H1 (cell line): ENCODE data around the gene HERC5. TPM values are rescaled to one million over a fixed set of nuclear protein-coding genes. Genes with fewer than 3 reads are reported as not detected.

Experiments
- CTCF ChIA-PET: fragments of 300-600 bp; sonication (Branson Sonifier 250); formaldehyde crosslinking; loops from one replicate; lab custom pipeline; 2021; ENCODE audit not compliant: partially characterized antibody; lab: Charles Lee
- POLR2A ChIA-PET: fragments of 300-600 bp; sonication (Branson Sonifier 250); formaldehyde crosslinking; loops from one replicate; lab custom pipeline; 2021; ENCODE audit warnings: inconsistent platforms; ENCODE audit not compliant: partially characterized antibody; lab: Charles Lee
- DNase-seq, 2 experiments: peaks; one replicate each; pipeline versions ENCODE4 v3.0.0 to v3.0.0-alpha.2; 2010 to 2022; ENCODE audit warnings: low spot score in 2 of 2, low read depth in 1 of 2, mixed read lengths in 1 of 2
- FAIRE-seq: peaks from 2 replicates; lab custom pipeline; 2011; peaks lifted over from hg19 to GRCh38; lab: Jason Lieb, UNC
- H2AFZ ChIP-seq: 2 replicates; pipeline ENCODE4 v1.8.1; 2012; ENCODE audit warnings: low read length, inconsistent platforms
- H2AK5ac ChIP-seq: 2 replicates; pipeline ENCODE4 v1.6.1; 2013; ENCODE audit warnings: low read depth, low read length
- H2BK120ac ChIP-seq: replicated peaks from 2 replicates; pipeline ENCODE3; 2013; ENCODE audit warnings: low read depth, low read length, inconsistent platforms
- H2BK12ac ChIP-seq: 2 replicates; pipeline ENCODE4 v1.6.1; 2013; ENCODE audit warnings: low read depth, low read length
- H2BK15ac ChIP-seq: 2 replicates; pipeline ENCODE4 v1.6.1; 2013; ENCODE audit warnings: low read length
- H2BK20ac ChIP-seq: 2 replicates; pipeline ENCODE4 v1.6.1; 2013; ENCODE audit warnings: low read length
- H2BK5ac ChIP-seq: 2 replicates; pipeline ENCODE4 v1.6.1; 2013; ENCODE audit warnings: low read depth, low read length
- H3K14ac ChIP-seq: 2 replicates; pipeline ENCODE4 v1.6.1; 2013; ENCODE audit warnings: inconsistent platforms; ENCODE audit not compliant: insufficient read length
- H3K18ac ChIP-seq: 2 replicates; pipeline ENCODE4 v1.6.1; 2013; ENCODE audit warnings: low read length; ENCODE audit errors: extremely low read depth
- H3K23ac ChIP-seq: 2 replicates; pipeline ENCODE4 v1.6.1; 2013; ENCODE audit warnings: inconsistent platforms; ENCODE audit not compliant: insufficient read length
- H3K23me2 ChIP-seq: 2 replicates; pipeline ENCODE4 v1.6.1; 2013; ENCODE audit warnings: low read depth, low read length
- H3K27ac ChIP-seq: 2 replicates; pipeline ENCODE4 v1.6.1; 2011; ENCODE audit warnings: low read depth, low read length, inconsistent platforms
- H3K27me3 ChIP-seq, 4 experiments: replicated peaks in 1 of 4; 1 replicate in 1 of 4; 2 replicates in 3 of 4; pipeline versions ENCODE4 v1.6.1 to v1.8.1; 2011 to 2013; ENCODE audit warnings: low read length in 3 of 4, mild to moderate bottlenecking in 3 of 4, inconsistent platforms in 2 of 4, mixed read lengths in 2 of 4, moderate library complexity in 1 of 4; ENCODE audit not compliant: control insufficient read depth in 3 of 4, insufficient read depth in 3 of 4; ENCODE audit errors: extremely low read depth in 1 of 4
- H3K36me3 ChIP-seq, 4 experiments: 2 replicates each; pipeline versions ENCODE4 v1.6.1 to v1.8.1; 2011 to 2013; ENCODE audit warnings: mild to moderate bottlenecking in 4 of 4, low read length in 3 of 4, moderate library complexity in 2 of 4, control low read depth in 1 of 4, inconsistent platforms in 1 of 4; ENCODE audit not compliant: insufficient read depth in 4 of 4, control insufficient read depth in 2 of 4
- H3K4ac ChIP-seq: replicated peaks from 2 replicates; pipeline ENCODE3; 2013; ENCODE audit warnings: low read length, low read depth, mixed read lengths, inconsistent platforms; ENCODE audit not compliant: insufficient read length
- H3K4me1 ChIP-seq, 4 experiments: replicated peaks in 1 of 4; 1 replicate in 1 of 4; 2 replicates in 3 of 4; pipeline versions ENCODE4 v1.6.1 to v1.8.1; 2011 to 2013; ENCODE audit warnings: low read length in 3 of 4, inconsistent platforms in 2 of 4, mixed read lengths in 1 of 4; ENCODE audit not compliant: insufficient read depth in 4 of 4, control insufficient read depth in 3 of 4
- H3K4me2 ChIP-seq, 2 experiments: 2 replicates each; pipeline versions ENCODE4 v1.6.1 to v1.8.1; 2011 to 2013; ENCODE audit warnings: low read depth in 2 of 2, low read length in 2 of 2, control low read depth in 1 of 2, inconsistent platforms in 1 of 2, mild to moderate bottlenecking in 1 of 2; ENCODE audit not compliant: insufficient read depth in 1 of 2
- H3K4me3 ChIP-seq, 4 experiments: fragments of 200-600, 300-600 bp in 1 of 4; sonication (generic), shearing (Covaris generic), sonication (Bioruptor Twin) in 1 of 4; 2 replicates each; pipeline versions ENCODE4 v1.5.1 to v1.8.1; 2011 to 2016; ENCODE audit warnings: low read length in 4 of 4, low read depth in 3 of 4, control low read depth in 2 of 4, inconsistent platforms in 2 of 4, mild to moderate bottlenecking in 2 of 4, mixed read lengths in 1 of 4, moderate library complexity in 1 of 4; ENCODE audit not compliant: insufficient read depth in 2 of 4; ENCODE audit errors: extremely low read depth in 1 of 4
- H3K56ac ChIP-seq: replicated peaks from 2 replicates; pipeline ENCODE3; 2013; ENCODE audit warnings: low read depth, mild to moderate bottlenecking, mixed read lengths, low read length, inconsistent platforms; ENCODE audit not compliant: insufficient read length
- H3K79me1 ChIP-seq: 2 replicates; pipeline ENCODE4 v1.6.1; 2013; ENCODE audit warnings: low read depth, low read length, control low read depth
- H3K79me2 ChIP-seq, 2 experiments: 2 replicates each; pipeline versions ENCODE4 v1.6.1 to v1.8.1; 2012 to 2013; ENCODE audit warnings: low read length in 2 of 2, mild to moderate bottlenecking in 2 of 2, inconsistent platforms in 1 of 2; ENCODE audit not compliant: insufficient read depth in 2 of 2, control insufficient read depth in 1 of 2
- H3K9ac ChIP-seq, 4 experiments: replicated peaks in 1 of 4; 1 replicate in 1 of 4; 2 replicates in 3 of 4; pipeline versions ENCODE4 v1.6.1 to v1.8.1; 2011 to 2013; ENCODE audit warnings: low read depth in 3 of 4, low read length in 3 of 4, control low read depth in 2 of 4, mild to moderate bottlenecking in 2 of 4, moderate library complexity in 2 of 4, inconsistent platforms in 1 of 4; ENCODE audit errors: extremely low read depth in 1 of 4
- H3K9me3 ChIP-seq, 2 experiments: 2 replicates each; pipeline versions ENCODE4 v1.6.1 to v1.8.1; 2012 to 2013; ENCODE audit warnings: mild to moderate bottlenecking in 2 of 2, moderate library complexity in 2 of 2, control low read depth in 1 of 2, inconsistent platforms in 1 of 2, low read depth in 1 of 2, low read length in 1 of 2, mixed read lengths in 1 of 2; ENCODE audit not compliant: insufficient read depth in 2 of 2
- H4K20me1 ChIP-seq, 2 experiments: replicated peaks in 1 of 2; 2 replicates each; pipeline versions ENCODE3 to v1.8.1; 2011 to 2013; ENCODE audit warnings: inconsistent platforms in 2 of 2, low read length in 2 of 2, mild to moderate bottlenecking in 1 of 2; ENCODE audit not compliant: insufficient read depth in 2 of 2, control insufficient read depth in 1 of 2
- H4K5ac ChIP-seq: 2 replicates; pipeline ENCODE4 v1.6.1; 2013; ENCODE audit warnings: low read length, low read depth, mixed read lengths, inconsistent platforms; ENCODE audit not compliant: insufficient read length
- H4K8ac ChIP-seq: 2 replicates; pipeline ENCODE4 v1.8.0; 2013; ENCODE audit warnings: mild to moderate bottlenecking, moderate library complexity, low read length, inconsistent platforms; ENCODE audit not compliant: insufficient read depth; ENCODE audit errors: extremely low read depth
- H4K91ac ChIP-seq: replicated peaks from 2 replicates; pipeline ENCODE3; 2013; ENCODE audit warnings: low read length, mixed read lengths, inconsistent platforms; ENCODE audit not compliant: insufficient read length
- BCL11A ChIP-seq, 2 experiments: IDR thresholded peaks; one replicate each; pipeline ENCODE4 v1.6.1; 2011; ENCODE audit warnings: low read depth in 2 of 2, low read length in 2 of 2, mild to moderate bottlenecking in 2 of 2
- RNF2 ChIP-seq: fragments of 200-900, 300-1000 bp; sonication (generic); IDR thresholded peaks from 2 replicates; pipeline ENCODE4 v1.7.1; 2016; ENCODE audit warnings: borderline replicate concordance, low read depth, mild to moderate bottlenecking, antibody characterized with exemption, low read length; ENCODE audit not compliant: poor library complexity, severe bottlenecking; ENCODE audit errors: missing control alignments
- SIN3A ChIP-seq, 2 experiments: IDR thresholded peaks in 1 of 2; conservative IDR thresholded peaks in 1 of 2; 2 replicates each; pipeline ENCODE4 v1.6.1; 2011 to 2012; ENCODE audit warnings: low read length in 2 of 2, improper control_type of control experiment in 1 of 2, low read depth in 1 of 2, mild to moderate bottlenecking in 1 of 2
- SRF ChIP-seq: IDR thresholded peaks from 2 replicates; pipeline ENCODE4 v1.6.1; 2011; ENCODE audit warnings: mild to moderate bottlenecking, low read depth, low read length, moderate library complexity
- TAF7 ChIP-seq: optimal IDR thresholded peaks from 2 replicates; pipeline ENCODE3; 2011; ENCODE audit warnings: low read depth, mild to moderate bottlenecking, inconsistent platforms, low read length, moderate library complexity, borderline replicate concordance
- TEAD4 ChIP-seq: IDR thresholded peaks from 2 replicates; pipeline ENCODE4 v1.6.1; 2012; ENCODE audit warnings: low read depth, low read length, inconsistent platforms, mixed read lengths
- WGBS, 2 experiments: shearing (Covaris generic) in 1 of 2; methylation state at CpG; one replicate each; pipeline versions ENCODE4 v1.1.6 to v1.1.7; 2013 to 2015; ENCODE audit warnings: low lambda C conversion rate in 2 of 2, mixed read lengths in 2 of 2, inconsistent platforms in 1 of 2, low coverage in 1 of 2, missing lambda C conversion rate in 1 of 2; ENCODE audit not compliant: insufficient replicate concordance in 2 of 2, insufficient coverage in 1 of 2, insufficient read length in 1 of 2; ENCODE audit errors: extremely low coverage in 1 of 2, missing lambda C conversion rate in 1 of 2; 5-methylcytosine and 5-hydroxymethylcytosine counted together
- polyA plus RNA-seq, 7 experiments: library from polyadenylated mRNA; depleted of rRNA in 3 of 7; stranded (reverse) in 5 of 7; unstranded in 2 of 7; fragments of >200 nt in 5 of 7; fragments of 200-250 nt in 2 of 7; gene quantifications; 1 replicate in 5 of 7; 2 replicates in 1 of 7; 4 replicates in 1 of 7; pipeline versions ENCODE4 v1.2.1 to v1.2.3, GENCODE V29; 2011 to 2013; ENCODE audit warnings: missing spikeins in 2 of 7, mixed read lengths in 2 of 7
- total RNA-seq: library from RNA; stranded (reverse); fragmentation: NEBNext Ultra II Directional; extraction: Animal tissue kit (Norgen Biotek cat#: 25700); gene quantifications from 2 replicates; pipeline ENCODE4 v1.2.1, GENCODE V29; 2021
- TF ChIP-seq, protein P1 (sequence below): IDR thresholded peaks from 2 replicates; pipeline ENCODE4 v1.6.1; 2012; ENCODE audit warnings: low read length, inconsistent platforms

The HERC5 gene
- total and polyA plus RNA-seq, 2 of the 8 experiments (the other 6 are each of a cell fraction or from before 2014, with no cell fraction given): 6.6 to 20.7 TPM

DNA sequence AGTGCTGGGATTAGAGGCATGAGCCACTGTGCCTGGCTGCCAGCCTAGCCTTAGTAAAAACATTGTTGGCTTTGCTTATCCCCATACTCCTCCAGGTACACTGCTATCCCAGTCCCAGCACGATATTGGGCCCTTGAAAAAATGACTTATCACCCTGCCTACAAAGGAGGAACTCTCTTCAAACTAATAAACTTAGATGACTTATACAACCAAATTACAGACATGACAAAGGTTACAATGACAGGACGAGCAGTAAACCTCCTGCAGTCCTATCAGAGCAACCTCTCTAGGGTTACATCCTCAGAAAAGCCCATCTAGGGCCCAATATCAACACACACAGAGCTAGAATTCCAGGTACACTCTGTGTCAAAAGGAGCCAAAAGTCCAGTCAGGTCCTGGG, 5.7 kb upstream of the HERC5 start:
- no peaks in the 10 kb centered on the region for H3K79me2 ChIP-seq
- no peak overlapping the region for H3K18ac ChIP-seq
- H4K20me1 ChIP-seq: no peaks in the 10 kb centered on the region
- no peaks in the 10 kb centered on the region for H3K27me3 ChIP-seq
- H3K23me2 ChIP-seq: no peaks in the 10 kb centered on the region
- H3K23ac ChIP-seq: no peak overlapping the region
- no peak overlapping the region for H3K56ac ChIP-seq
- no peak overlapping the region for H2AFZ ChIP-seq
- H4K5ac ChIP-seq: no peak overlapping the region
- H3K4ac ChIP-seq: no peak overlapping the region
- no peak overlapping the region for H4K91ac ChIP-seq
- H2AK5ac ChIP-seq: no peak overlapping the region
- H4K8ac ChIP-seq: no peak overlapping the region
- H2BK5ac ChIP-seq: no peak overlapping the region
- no peak for DNase-seq
- peaks cover 0 to 8% (median 3%) of the 10 kb centered on the region in 4 experiments; a peak in 4 of 7 replicates for H3K4me1 ChIP-seq
- ChIA-PET CTCF (interaction anchor here (1.7 kb wide), 1 partner anchor 73 kb away, joined by 6 read pairs; the partner anchor contains the start of gene HERC6), POLR2A (no interaction called here)
- no peak overlapping the region for H2BK20ac ChIP-seq
- no peak for TF ChIP-seq TEAD4
- no peak for TF ChIP-seq SRF
- no peak for TF ChIP-seq BCL11A (IDR thresholded peaks at IDR 0.05; ENCODE audit: low read depth in 2 of 2, low read length in 2 of 2)
- no peak for TF ChIP-seq RNF2
- TF ChIP-seq TAF7: no peak
- no peak for TF ChIP-seq SIN3A (conservative IDR thresholded peaks at IDR 0.05 in 1 of 2, IDR thresholded peaks at IDR 0.05 in 1 of 2; ENCODE audit: low read depth in 1 of 2, low read length in 2 of 2)
- TF ChIP-seq, protein P1, sequence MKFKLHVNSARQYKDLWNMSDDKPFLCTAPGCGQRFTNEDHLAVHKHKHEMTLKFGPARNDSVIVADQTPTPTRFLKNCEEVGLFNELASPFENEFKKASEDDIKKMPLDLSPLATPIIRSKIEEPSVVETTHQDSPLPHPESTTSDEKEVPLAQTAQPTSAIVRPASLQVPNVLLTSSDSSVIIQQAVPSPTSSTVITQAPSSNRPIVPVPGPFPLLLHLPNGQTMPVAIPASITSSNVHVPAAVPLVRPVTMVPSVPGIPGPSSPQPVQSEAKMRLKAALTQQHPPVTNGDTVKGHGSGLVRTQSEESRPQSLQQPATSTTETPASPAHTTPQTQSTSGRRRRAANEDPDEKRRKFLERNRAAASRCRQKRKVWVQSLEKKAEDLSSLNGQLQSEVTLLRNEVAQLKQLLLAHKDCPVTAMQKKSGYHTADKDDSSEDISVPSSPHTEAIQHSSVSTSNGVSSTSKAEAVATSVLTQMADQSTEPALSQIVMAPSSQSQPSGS: no peak
- TF ChIP-seq, all 59 proteins: peak for 0
- H2BK12ac ChIP-seq: no peak overlapping the region
- no peak overlapping the region for H3K4me3 ChIP-seq
- H3K4me2 ChIP-seq: no peak overlapping the region
- H3K27ac ChIP-seq: no peak overlapping the region
- no peaks in the 10 kb centered on the region for H3K36me3 ChIP-seq
- no peaks in the 10 kb centered on the region for H3K79me1 ChIP-seq
- H3K9me3 ChIP-seq: peaks cover 5 to 9% of the 10 kb centered on the region in 2 experiments; a peak in 3 of 4 replicates
- H2BK120ac ChIP-seq: no peak overlapping the region
- no peak overlapping the region for H3K9ac ChIP-seq
- H2BK15ac ChIP-seq: no peak overlapping the region
- 84% methylated on average over 2 of the region's 2 CpGs; no CpG with 5 or more reads in 1 of the 2 experiments for WGBS, 2 experiments
- no peak overlapping the region for H3K14ac ChIP-seq
- FAIRE-seq: no peak
